EH (cell line): ENCODE results near the gene MYO1G.
"Not testable (repeated sequence)": the region's sequence is repeated elsewhere in the genome, so short reads cannot be mapped to it uniquely, and the experiment has no call there.

Experiments
- DNase-seq: peaks from one replicate; pipeline ENCODE4 v3.0.0-alpha.2; 2015; ENCODE audit warnings: low read depth

MYO1G gene

DNA sequence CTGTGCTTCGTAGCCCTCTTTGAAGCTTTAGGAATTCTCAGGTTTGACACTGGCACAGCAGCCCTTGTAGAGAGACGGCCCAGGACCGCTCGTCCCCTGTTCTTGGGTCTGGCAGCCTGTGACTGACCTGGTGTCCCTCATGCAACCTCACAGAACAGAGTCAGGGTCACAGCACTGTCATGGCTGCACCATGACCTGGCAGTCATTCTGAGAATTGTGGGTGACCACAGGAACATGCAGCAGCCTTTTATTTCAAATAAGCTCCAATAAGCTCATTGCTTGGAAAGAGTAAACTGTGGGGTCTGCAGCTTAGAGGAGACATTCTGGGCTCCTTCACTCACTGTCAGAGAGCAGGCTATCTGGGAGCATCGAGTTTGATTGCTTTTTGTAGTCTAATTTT is 42.5 kb downstream of the MYO1G start:
- no peak for DNase-seq

DNA sequence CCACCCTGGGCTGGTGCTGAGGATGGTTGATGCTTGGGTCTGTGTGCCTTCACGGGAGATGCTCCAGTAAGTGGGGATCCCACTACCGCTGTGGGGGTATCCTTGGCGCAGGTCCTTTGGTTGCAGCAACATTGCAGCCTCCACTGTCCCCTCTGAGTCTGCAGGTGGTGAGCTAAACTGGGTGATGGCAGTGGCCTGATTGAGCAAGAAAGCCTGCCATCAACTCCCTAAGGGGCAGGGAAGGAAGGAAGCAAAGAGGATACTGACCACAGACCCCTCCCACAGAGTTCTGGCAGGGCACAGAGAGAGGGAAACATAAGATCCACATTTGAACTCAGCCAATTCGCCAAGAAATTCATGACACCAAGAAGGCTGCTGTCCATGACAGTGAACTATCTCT is 43.2 kb downstream of the MYO1G start:
- DNase-seq: no peak

DNA sequence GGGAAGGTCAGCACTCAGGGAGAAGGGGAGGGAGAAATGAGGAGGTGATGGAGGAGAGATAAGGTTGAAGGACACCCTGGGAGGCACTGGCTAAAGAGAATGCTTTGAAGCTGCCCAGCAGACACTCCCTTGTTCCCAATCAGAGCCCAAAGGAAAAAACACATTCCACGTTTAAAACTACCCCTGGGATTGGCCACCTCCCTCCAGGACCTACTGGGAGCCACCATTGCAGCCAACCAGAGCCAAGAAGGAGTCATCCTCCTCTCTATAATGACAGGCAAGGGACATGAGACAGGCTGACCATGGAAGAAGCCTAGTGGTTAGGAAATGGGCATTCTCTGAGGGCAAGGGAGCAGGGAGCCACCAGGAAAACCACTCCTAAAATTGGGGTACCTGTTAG is 43.8 kb downstream of the MYO1G start:
- no peak for DNase-seq

DNA sequence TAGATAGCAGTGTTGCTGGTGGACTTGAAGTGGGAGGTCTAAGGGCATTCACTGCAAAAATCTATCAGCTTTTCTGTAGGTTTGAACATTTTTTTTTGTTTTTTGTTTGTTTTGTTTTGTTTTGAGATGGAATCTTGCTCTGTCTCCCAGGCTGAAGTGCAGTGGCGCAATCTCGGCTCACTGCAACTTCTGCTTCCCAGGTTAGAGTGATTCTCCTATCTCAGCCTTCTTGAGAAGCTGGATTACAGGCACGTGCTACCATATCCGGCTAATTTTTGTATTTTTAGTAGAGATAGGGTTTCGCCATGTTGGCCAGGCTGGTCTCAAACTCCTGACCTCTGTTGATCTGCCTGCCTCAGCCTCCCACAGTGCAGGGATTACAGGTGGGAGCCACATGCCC is 44.3 kb downstream of the MYO1G start:
- not testable (repeated sequence) for DNase-seq

DNA sequence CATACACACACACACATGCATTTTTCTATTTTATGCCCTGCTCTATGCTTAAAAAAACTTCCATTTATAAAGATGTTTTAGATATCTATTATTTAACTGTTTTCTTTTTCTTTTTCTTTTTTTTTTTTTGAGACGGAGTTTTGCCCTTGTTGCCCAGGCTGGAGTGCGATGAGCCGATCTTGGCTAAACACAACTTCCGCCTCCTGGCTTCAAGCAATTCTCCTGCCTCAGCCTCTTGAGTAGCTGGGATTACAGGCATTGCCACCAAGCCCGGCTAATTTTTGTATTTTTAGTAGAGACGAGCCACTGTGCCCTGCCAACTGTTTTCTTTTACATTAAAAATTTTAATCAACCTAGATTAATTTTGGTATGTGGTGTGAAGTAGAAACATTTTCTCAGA is 47.9 kb downstream of the MYO1G start:
- DNase-seq: no peak

DNA sequence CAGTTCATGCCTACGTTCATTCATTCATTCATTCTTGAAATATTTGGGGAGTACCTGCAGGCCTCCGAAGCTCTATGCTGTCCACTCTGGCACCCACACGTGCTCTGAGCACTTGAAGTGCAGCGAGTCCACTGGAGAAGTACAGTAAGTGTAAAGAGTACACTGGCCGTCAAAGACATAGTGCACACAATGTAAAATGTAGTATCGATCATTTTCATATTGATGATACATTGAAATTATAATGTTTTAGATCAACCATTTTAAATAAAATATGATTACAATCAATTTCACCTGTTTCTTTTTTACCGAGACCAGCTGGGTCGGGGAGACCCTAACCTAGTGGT is 56.5 kb downstream of the MYO1G start:
- DNase-seq: no peak

GRCh38 chr7:44921607-44922350 is 57.0 kb downstream of the MYO1G start:
- peak; percentile 76 for DNase-seq

- DNase-seq: no peak
Measured at GRCh38 chr7:44920119-44920518, 58.7 kb downstream of the MYO1G start.

- DNase-seq: no peak
Measured at GRCh38 chr7:44918029-44918428, 60.8 kb downstream of the MYO1G start.

- no peak for DNase-seq
Measured at GRCh38 chr7:44917465-44917864, 61.4 kb downstream of the MYO1G start.

- no peak for DNase-seq
Measured at GRCh38 chr7:44914992-44915607, 63.7 kb downstream of the MYO1G start.

GRCh38 chr7:44912775-44913347 is 66.0 kb downstream of the MYO1G start:
- DNase-seq: peak; percentile 10
